NCI-H2107 treated with DMSO at 0.1 percent for 48 hours (cell line): ENCODE results near the gene RFX1.
"Not testable (repeated sequence)": the region's sequence is repeated elsewhere in the genome, so short reads cannot be mapped to it uniquely, and the experiment has no call there.

Experiments
- DNase-seq: peaks from one replicate; lab custom pipeline; 2025; ENCODE audit not compliant: unreplicated experiment; lab: John Stamatoyannopoulos, UW

Gene RFX1

GRCh38 chr19:13938301-13939064 lies 67.6 kb downstream of the RFX1 start, which contains the start of gene PODNL1:
Gene PODNL1 (minus strand): TSS chr19:13938417. CDS start chr19:13938181, 236 bp downstream.
- DNase-seq: no peak

- no peak for DNase-seq
Observed at GRCh38 chr19:13937479-13938300, 68.4 kb downstream of the RFX1 start.

GRCh38 chr19:13935765-13936510 lies 70.2 kb downstream of the RFX1 start:
- no peak for DNase-seq

GRCh38 chr19:13934785-13935109 lies 71.4 kb downstream of the RFX1 start:
- no peak for DNase-seq

- no peak for DNase-seq
Observed at GRCh38 chr19:13932911-13933393, 73.2 kb downstream of the RFX1 start.

- DNase-seq: no peak
Observed at GRCh38 chr19:13932149-13932637, 73.9 kb downstream of the RFX1 start.

GRCh38 chr19:13931391-13932148 lies 74.5 kb downstream of the RFX1 start:
- DNase-seq: no peak

- DNase-seq: no peak
Observed at GRCh38 chr19:13930402-13930801, 75.7 kb downstream of the RFX1 start.

- no peak for DNase-seq
Observed at GRCh38 chr19:13929956-13930355, 76.2 kb downstream of the RFX1 start.

GRCh38 chr19:13929340-13929739 lies 76.8 kb downstream of the RFX1 start:
- DNase-seq: no peak

- no peak for DNase-seq
Observed at GRCh38 chr19:13926715-13927114, 79.4 kb downstream of the RFX1 start.

- DNase-seq: no peak
Observed at GRCh38 chr19:13926010-13926409, 80.1 kb downstream of the RFX1 start.

- no peak for DNase-seq
Observed at GRCh38 chr19:13923194-13923987, 82.7 kb downstream of the RFX1 start.

- DNase-seq: not testable (repeated sequence)
Observed at GRCh38 chr19:13922118-13922517, 84.0 kb downstream of the RFX1 start.

GRCh38 chr19:13920940-13921747 lies 85.0 kb downstream of the RFX1 start:
- no peak for DNase-seq

GRCh38 chr19:13920524-13920923 lies 85.6 kb downstream of the RFX1 start:
- DNase-seq: no peak

- DNase-seq: no peak
Observed at GRCh38 chr19:13918726-13919411, 87.3 kb downstream of the RFX1 start.

- no peak for DNase-seq
Observed at GRCh38 chr19:13917888-13918406, 88.2 kb downstream of the RFX1 start.
